CD14-positive monocyte (primary cell): Measurements from ENCODE around the gene YWHAQ. TPM values are rescaled to one million over a fixed set of nuclear protein-coding genes. Genes with fewer than 3 reads are reported as not detected.
"Not testable (repeated sequence)": the region's sequence is repeated elsewhere in the genome, so short reads cannot be mapped to it uniquely, and the experiment has no call there.

Experiments used
- DNase-seq, 3 donors: peaks; one replicate each; pipeline ENCODE4 v3.0.0-alpha.2; 2011 to 2022
- H2AFZ ChIP-seq: 2 replicates; pipeline ENCODE4 v1.6.0; 2012; ENCODE audit warnings: mild to moderate bottlenecking, low read depth, low read length, inconsistent platforms; ENCODE audit not compliant: insufficient read depth, poor library complexity, severe bottlenecking
- H3K27ac ChIP-seq, 2 donors: 1 replicate in 1 of 2; 2 replicates in 1 of 2; pipeline ENCODE4 v1.5.1; 2012 to 2013; ENCODE audit warnings: low read length in 2 of 2, control low read depth in 1 of 2, inconsistent platforms in 1 of 2, low read depth in 1 of 2, mild to moderate bottlenecking in 1 of 2
- H3K27me3 ChIP-seq, 2 donors: one replicate each; pipeline versions ENCODE4 v1.6.0 to v1.6.1; 2011 to 2013; ENCODE audit warnings: low read length in 2 of 2; ENCODE audit not compliant: control insufficient read depth in 2 of 2, insufficient read depth in 2 of 2
- H3K36me3 ChIP-seq, 2 donors: replicated peaks in 1 of 2; 1 replicate in 1 of 2; 2 replicates in 1 of 2; pipeline versions ENCODE4 v1.5.1 to v1.6.1; 2012 to 2013; ENCODE audit warnings: low read length in 2 of 2, control low read depth in 1 of 2, inconsistent platforms in 1 of 2, mild to moderate bottlenecking in 1 of 2; ENCODE audit not compliant: insufficient read depth in 2 of 2, control insufficient read depth in 1 of 2
- H3K4me1 ChIP-seq, 2 donors: 1 replicate in 1 of 2; 2 replicates in 1 of 2; pipeline versions ENCODE4 v1.5.1 to v1.6.1; 2012 to 2013; ENCODE audit warnings: low read length in 2 of 2, control low read depth in 1 of 2, inconsistent platforms in 1 of 2, mild to moderate bottlenecking in 1 of 2, moderate library complexity in 1 of 2; ENCODE audit not compliant: insufficient read depth in 2 of 2, control insufficient read depth in 1 of 2
- H3K4me2 ChIP-seq: replicated peaks from 2 replicates; pipeline ENCODE3; 2012; ENCODE audit warnings: low read length, moderate library complexity, mild to moderate bottlenecking; ENCODE audit not compliant: poor library complexity, severe bottlenecking; ENCODE audit errors: extremely low read depth
- H3K4me3 ChIP-seq, 3 experiments: fragments of 200-600 bp in 1 of 3; sonication (generic) in 1 of 3; replicated peaks in 1 of 3; 1 replicate in 2 of 3; 2 replicates in 1 of 3; pipeline ENCODE4 v1.5.1; 2011 to 2013; ENCODE audit warnings: low read length in 3 of 3, mild to moderate bottlenecking in 3 of 3, control low read depth in 2 of 3, low read depth in 2 of 3, inconsistent platforms in 1 of 3, moderate library complexity in 1 of 3
- H3K79me2 ChIP-seq: 2 replicates; pipeline ENCODE4 v1.6.0; 2012; ENCODE audit warnings: mild to moderate bottlenecking, control low read depth, inconsistent platforms, low read length, moderate library complexity; ENCODE audit not compliant: insufficient read depth
- H3K9ac ChIP-seq: 2 replicates; pipeline ENCODE4 v1.6.0; 2017; ENCODE audit warnings: low read length, mild to moderate bottlenecking; ENCODE audit not compliant: insufficient read depth, poor library complexity, severe bottlenecking
- H3K9me3 ChIP-seq, 2 donors: replicated peaks in 1 of 2; 1 replicate in 1 of 2; 2 replicates in 1 of 2; pipeline versions ENCODE4 v1.5.1 to v1.6.1; 2012 to 2013; ENCODE audit warnings: low read length in 2 of 2, control low read depth in 1 of 2; ENCODE audit not compliant: control insufficient read depth in 1 of 2, insufficient read depth in 1 of 2
- H4K20me1 ChIP-seq: 2 replicates; pipeline ENCODE4 v1.6.0; 2012; ENCODE audit warnings: mild to moderate bottlenecking, low read length, control low read depth, moderate library complexity; ENCODE audit not compliant: insufficient read depth
- H3K27ac Mint-ChIP-seq, 7 donors: one replicate each; pipeline ENCODE4 v1.8.0; 2020; ENCODE audit warnings: mild to moderate bottlenecking in 7 of 7, mixed read lengths in 7 of 7, moderate library complexity in 6 of 7, inconsistent platforms in 2 of 7
- H3K27me3 Mint-ChIP-seq, 3 donors: one replicate each; pipeline ENCODE4 v1.8.0; 2021 to 2022; ENCODE audit warnings: low read depth in 3 of 3, mild to moderate bottlenecking in 3 of 3, mixed read lengths in 3 of 3, moderate library complexity in 3 of 3, inconsistent platforms in 1 of 3
- H3K36me3 Mint-ChIP-seq, 2 donors: one replicate each; pipeline ENCODE4 v1.8.0; 2020; ENCODE audit warnings: mixed read lengths in 2 of 2, inconsistent platforms in 1 of 2, mild to moderate bottlenecking in 1 of 2
- H3K4me1 Mint-ChIP-seq: one replicate; pipeline ENCODE4 v1.8.0; 2020; ENCODE audit warnings: mild to moderate bottlenecking, mixed read lengths
- H3K4me3 Mint-ChIP-seq, 2 donors: one replicate each; pipeline ENCODE4 v1.8.0; 2020; ENCODE audit warnings: mild to moderate bottlenecking in 2 of 2, mixed read lengths in 2 of 2, moderate library complexity in 1 of 2
- H3K9me3 Mint-ChIP-seq, 7 donors: one replicate each; pipeline ENCODE4 v1.8.0; 2020 to 2022; ENCODE audit warnings: mixed read lengths in 7 of 7, mild to moderate bottlenecking in 6 of 7, moderate library complexity in 6 of 7, inconsistent platforms in 2 of 7
- CTCF ChIP-seq: fragments of 200-600 bp; IDR thresholded peaks from one replicate; pipeline ENCODE4 v1.8.0; 2022; ENCODE audit warnings: antibody characterized with exemption, mild to moderate bottlenecking
- WGBS: methylation state at CpG from one replicate; pipeline ENCODE4 v1.1.5; 2013; ENCODE audit warnings: missing lambda C conversion rate; ENCODE audit not compliant: insufficient coverage; 5-methylcytosine and 5-hydroxymethylcytosine counted together
- intact Hi-C, 2 donors: fragments of 100-400 bp; cut with micrococcal nuclease; formaldehyde crosslinking; loops; one replicate each; pipeline versions ENCODE4 v1.15.0 to v1.15.1; 2023
- polyA plus RNA-seq, 3 donors: library from polyadenylated mRNA; depleted of rRNA in 1 of 3; unstranded in 2 of 3; stranded (reverse) in 1 of 3; fragments of 300-500 nt in 2 of 3; fragments of >200 nt in 1 of 3; fragmentation: Illumina TruSeq in 2 of 3; gene quantifications; 1 replicate in 2 of 3; 2 replicates in 1 of 3; pipeline ENCODE4 v1.2.3, GENCODE V29; 2012 to 2021

YWHAQ gene
- polyA plus RNA-seq, 3 donors, result 60.9 to 173 (median 165) TPM

DNA sequence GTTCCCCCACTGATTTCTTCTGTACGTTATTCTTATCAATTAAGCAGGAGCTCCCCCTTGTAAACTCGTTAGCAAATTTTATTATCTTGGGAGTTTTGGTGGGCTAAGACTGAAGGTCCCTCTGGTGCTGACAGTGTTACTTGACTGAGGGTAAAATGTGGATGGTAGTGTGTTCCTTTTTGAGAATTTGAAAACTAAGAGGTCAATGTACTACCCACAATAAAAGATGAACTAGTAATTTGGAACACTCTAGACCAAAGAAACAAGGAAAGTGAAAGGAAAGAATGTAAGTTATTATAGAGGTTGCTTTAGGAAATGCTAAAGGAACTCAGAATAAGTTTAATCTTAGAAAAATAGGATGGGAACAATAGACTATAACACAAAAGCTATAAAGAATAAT is 35.1 kb downstream of the YWHAQ start:
- Mint-ChIP-seq H3K4me3 (no peak overlapping the region), H3K27ac (peak overlapping the region in 4 of 7 donors; percentile 3 to 72 (median 28)), H3K9me3 (peaks cover 4 to 13% (median 12%) of the 10 kb centered on the region in 7 donors), H3K27me3 (no peaks in the 10 kb centered on the region), H3K4me1 (peaks cover 17% of the 10 kb centered on the region), H3K36me3 (peaks cover 33 to 43% of the 10 kb centered on the region in 2 donors)
- Histone ChIP-seq H3K27me3 (no peaks in the 10 kb centered on the region), H3K79me2 (peaks cover 95% of the 10 kb centered on the region), H3K9ac (no peak overlapping the region), H2AFZ (no peak overlapping the region), H4K20me1 (peaks cover 48% of the 10 kb centered on the region), H3K4me2 (no peak overlapping the region), H3K36me3 (peaks cover 7 to 45% of the 10 kb centered on the region in 2 donors), H3K9me3 (peaks cover 7 to 11% of the 10 kb centered on the region in 2 donors), H3K27ac (peak overlapping the region in 1 of 2 donors; percentile 68), H3K4me3 (no peak overlapping the region), H3K4me1 (peaks cover 4 to 14% of the 10 kb centered on the region in 2 donors)
- no CpG with 5 or more reads among the region's 2 CpGs for WGBS
- intact Hi-C loops, result no loop called here
- TF ChIP-seq CTCF, result no peak
- no peak for DNase-seq

GRCh38 chr2:9595256-9595655 is 35.5 kb downstream of the YWHAQ start:
- H4K20me1 ChIP-seq, result peaks cover 48% of the 10 kb centered on the region
- H3K27ac ChIP-seq, result peak overlapping the region in 1 of 2 donors; percentile 68
- H3K4me1 Mint-ChIP-seq, result peaks cover 17% of the 10 kb centered on the region
- intact Hi-C loops, H3K9ac ChIP-seq, H3K9me3 Mint-ChIP-seq, H3K27me3 Mint-ChIP-seq, H2AFZ ChIP-seq, DNase-seq, H3K4me3 ChIP-seq, H3K9me3 ChIP-seq, H3K27me3 ChIP-seq, H3K4me2 ChIP-seq, H3K4me3 Mint-ChIP-seq: not testable (repeated sequence)
- peaks cover 4 to 14% of the 10 kb centered on the region in 2 donors for H3K4me1 ChIP-seq
- H3K36me3 Mint-ChIP-seq, result peaks cover 33 to 40% of the 10 kb centered on the region in 2 donors
- WGBS, result 95% methylated on average over 3 of the region's 6 CpGs
- peaks cover 7 to 45% of the 10 kb centered on the region in 2 donors for H3K36me3 ChIP-seq
- H3K79me2 ChIP-seq, result peaks cover 94% of the 10 kb centered on the region
- H3K27ac Mint-ChIP-seq, result peak overlapping the region in 2 of 7 donors; percentile 13 to 72
